GM18870 (cell line): ENCODE data around the gene UBAC2.
A peak's percentile ranks its signal among the peaks of the same experiment; 100 is the strongest.

Source experiments
- ATAC-seq: cut with Tn5 transposase; IDR thresholded peaks from one replicate; pipeline ENCODE4 v1.9.1; 2021; ENCODE audit warnings: moderate library complexity; ENCODE audit not compliant: unreplicated experiment

The UBAC2 gene

GRCh38 chr13:99329477-99329876, 128.8 kb downstream of the UBAC2 start:
- no peak for ATAC-seq

- no peak for ATAC-seq
These were observed 130.3 kb downstream of the UBAC2 start for GRCh38 chr13:99330942-99331341.

GRCh38 chr13:99331881-99332293, 131.2 kb downstream of the UBAC2 start:
- peak; percentile 82 for ATAC-seq

- peak; percentile 6 for ATAC-seq
These were observed 131.8 kb downstream of the UBAC2 start for GRCh38 chr13:99332456-99332855.

GRCh38 chr13:99334221-99334620, 133.6 kb downstream of the UBAC2 start:
- ATAC-seq, result no peak

GRCh38 chr13:99335087-99335486, 134.4 kb downstream of the UBAC2 start:
- ATAC-seq, result no peak

- peak; percentile 61 for ATAC-seq
These were observed 134.9 kb downstream of the UBAC2 start for GRCh38 chr13:99335603-99336002.

- ATAC-seq, result no peak
These were observed 138.6 kb downstream of the UBAC2 start for GRCh38 chr13:99339230-99339721.

- ATAC-seq, result no peak
These were observed 139.2 kb downstream of the UBAC2 start for GRCh38 chr13:99339736-99340397.

- ATAC-seq, result no peak
These were observed 140.0 kb downstream of the UBAC2 start for GRCh38 chr13:99340638-99341037.

- no peak for ATAC-seq
These were observed 141.5 kb downstream of the UBAC2 start for GRCh38 chr13:99341969-99342722.

GRCh38 chr13:99342723-99343315, 142.2 kb downstream of the UBAC2 start:
- no peak for ATAC-seq

GRCh38 chr13:99344610-99345208, 144.1 kb downstream of the UBAC2 start:
- no peak for ATAC-seq

- no peak for ATAC-seq
These were observed 144.7 kb downstream of the UBAC2 start for GRCh38 chr13:99345345-99345744.

GRCh38 chr13:99346335-99347042, 145.8 kb downstream of the UBAC2 start:
- no peak for ATAC-seq

- peak; percentile 27 for ATAC-seq
These were observed 146.8 kb downstream of the UBAC2 start for GRCh38 chr13:99347335-99347878.

GRCh38 chr13:99347911-99348451, 147.3 kb downstream of the UBAC2 start:
- ATAC-seq, result peak; percentile 78

- no peak for ATAC-seq
These were observed 149.5 kb downstream of the UBAC2 start for GRCh38 chr13:99350191-99350590.

GRCh38 chr13:99351772-99352171, 151.1 kb downstream of the UBAC2 start:
- no peak for ATAC-seq
